ENCODE measurements around the gene KCNQ2.

GRCh38 chr20:63434599-63435378 is 37.7 kb downstream of the KCNQ2 start:
- TF ChIP-seq, protein P1, sequence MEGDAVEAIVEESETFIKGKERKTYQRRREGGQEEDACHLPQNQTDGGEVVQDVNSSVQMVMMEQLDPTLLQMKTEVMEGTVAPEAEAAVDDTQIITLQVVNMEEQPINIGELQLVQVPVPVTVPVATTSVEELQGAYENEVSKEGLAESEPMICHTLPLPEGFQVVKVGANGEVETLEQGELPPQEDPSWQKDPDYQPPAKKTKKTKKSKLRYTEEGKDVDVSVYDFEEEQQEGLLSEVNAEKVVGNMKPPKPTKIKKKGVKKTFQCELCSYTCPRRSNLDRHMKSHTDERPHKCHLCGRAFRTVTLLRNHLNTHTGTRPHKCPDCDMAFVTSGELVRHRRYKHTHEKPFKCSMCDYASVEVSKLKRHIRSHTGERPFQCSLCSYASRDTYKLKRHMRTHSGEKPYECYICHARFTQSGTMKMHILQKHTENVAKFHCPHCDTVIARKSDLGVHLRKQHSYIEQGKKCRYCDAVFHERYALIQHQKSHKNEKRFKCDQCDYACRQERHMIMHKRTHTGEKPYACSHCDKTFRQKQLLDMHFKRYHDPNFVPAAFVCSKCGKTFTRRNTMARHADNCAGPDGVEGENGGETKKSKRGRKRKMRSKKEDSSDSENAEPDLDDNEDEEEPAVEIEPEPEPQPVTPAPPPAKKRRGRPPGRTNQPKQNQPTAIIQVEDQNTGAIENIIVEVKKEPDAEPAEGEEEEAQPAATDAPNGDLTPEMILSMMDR (IDR thresholded peaks at IDR 0.05; ENCODE audit: low read depth, low read length): peak; percentile 67
- TF ChIP-seq EZH2phosphoT487 (IDR thresholded peaks at IDR 0.05; ENCODE audit: low read depth): no peak

All from OCI-LY3 (cell line).